CD14-positive monocyte (primary cell): ENCODE measurements around the gene RNF10. TPM values are rescaled to one million over a fixed set of nuclear protein-coding genes. Genes with fewer than 3 reads are reported as not detected.

Source experiments
- DNase-seq, 3 donors: peaks; one replicate each; pipeline ENCODE4 v3.0.0-alpha.2; 2011 to 2022
- H2AFZ ChIP-seq: 2 replicates; pipeline ENCODE4 v1.6.0; 2012; ENCODE audit warnings: mild to moderate bottlenecking, low read depth, low read length, inconsistent platforms; ENCODE audit not compliant: insufficient read depth, poor library complexity, severe bottlenecking
- H3K27ac ChIP-seq, 2 donors: 1 replicate in 1 of 2; 2 replicates in 1 of 2; pipeline ENCODE4 v1.5.1; 2012 to 2013; ENCODE audit warnings: low read length in 2 of 2, control low read depth in 1 of 2, inconsistent platforms in 1 of 2, low read depth in 1 of 2, mild to moderate bottlenecking in 1 of 2
- H3K27me3 ChIP-seq, 2 donors: one replicate each; pipeline versions ENCODE4 v1.6.0 to v1.6.1; 2011 to 2013; ENCODE audit warnings: low read length in 2 of 2; ENCODE audit not compliant: control insufficient read depth in 2 of 2, insufficient read depth in 2 of 2
- H3K36me3 ChIP-seq, 2 donors: replicated peaks in 1 of 2; 1 replicate in 1 of 2; 2 replicates in 1 of 2; pipeline versions ENCODE4 v1.5.1 to v1.6.1; 2012 to 2013; ENCODE audit warnings: low read length in 2 of 2, control low read depth in 1 of 2, inconsistent platforms in 1 of 2, mild to moderate bottlenecking in 1 of 2; ENCODE audit not compliant: insufficient read depth in 2 of 2, control insufficient read depth in 1 of 2
- H3K4me1 ChIP-seq, 2 donors: 1 replicate in 1 of 2; 2 replicates in 1 of 2; pipeline versions ENCODE4 v1.5.1 to v1.6.1; 2012 to 2013; ENCODE audit warnings: low read length in 2 of 2, control low read depth in 1 of 2, inconsistent platforms in 1 of 2, mild to moderate bottlenecking in 1 of 2, moderate library complexity in 1 of 2; ENCODE audit not compliant: insufficient read depth in 2 of 2, control insufficient read depth in 1 of 2
- H3K4me2 ChIP-seq: replicated peaks from 2 replicates; pipeline ENCODE3; 2012; ENCODE audit warnings: low read length, moderate library complexity, mild to moderate bottlenecking; ENCODE audit not compliant: poor library complexity, severe bottlenecking; ENCODE audit errors: extremely low read depth
- H3K4me3 ChIP-seq, 3 experiments: fragments of 200-600 bp in 1 of 3; sonication (generic) in 1 of 3; replicated peaks in 1 of 3; 1 replicate in 2 of 3; 2 replicates in 1 of 3; pipeline ENCODE4 v1.5.1; 2011 to 2013; ENCODE audit warnings: low read length in 3 of 3, mild to moderate bottlenecking in 3 of 3, control low read depth in 2 of 3, low read depth in 2 of 3, inconsistent platforms in 1 of 3, moderate library complexity in 1 of 3
- H3K79me2 ChIP-seq: 2 replicates; pipeline ENCODE4 v1.6.0; 2012; ENCODE audit warnings: mild to moderate bottlenecking, control low read depth, inconsistent platforms, low read length, moderate library complexity; ENCODE audit not compliant: insufficient read depth
- H3K9ac ChIP-seq: 2 replicates; pipeline ENCODE4 v1.6.0; 2017; ENCODE audit warnings: low read length, mild to moderate bottlenecking; ENCODE audit not compliant: insufficient read depth, poor library complexity, severe bottlenecking
- H3K9me3 ChIP-seq, 2 donors: replicated peaks in 1 of 2; 1 replicate in 1 of 2; 2 replicates in 1 of 2; pipeline versions ENCODE4 v1.5.1 to v1.6.1; 2012 to 2013; ENCODE audit warnings: low read length in 2 of 2, control low read depth in 1 of 2; ENCODE audit not compliant: control insufficient read depth in 1 of 2, insufficient read depth in 1 of 2
- H4K20me1 ChIP-seq: 2 replicates; pipeline ENCODE4 v1.6.0; 2012; ENCODE audit warnings: mild to moderate bottlenecking, low read length, control low read depth, moderate library complexity; ENCODE audit not compliant: insufficient read depth
- H3K27ac Mint-ChIP-seq, 7 donors: one replicate each; pipeline ENCODE4 v1.8.0; 2020; ENCODE audit warnings: mild to moderate bottlenecking in 7 of 7, mixed read lengths in 7 of 7, moderate library complexity in 6 of 7, inconsistent platforms in 2 of 7
- H3K27me3 Mint-ChIP-seq, 3 donors: one replicate each; pipeline ENCODE4 v1.8.0; 2021 to 2022; ENCODE audit warnings: low read depth in 3 of 3, mild to moderate bottlenecking in 3 of 3, mixed read lengths in 3 of 3, moderate library complexity in 3 of 3, inconsistent platforms in 1 of 3
- H3K36me3 Mint-ChIP-seq, 2 donors: one replicate each; pipeline ENCODE4 v1.8.0; 2020; ENCODE audit warnings: mixed read lengths in 2 of 2, inconsistent platforms in 1 of 2, mild to moderate bottlenecking in 1 of 2
- H3K4me1 Mint-ChIP-seq: one replicate; pipeline ENCODE4 v1.8.0; 2020; ENCODE audit warnings: mild to moderate bottlenecking, mixed read lengths
- H3K4me3 Mint-ChIP-seq, 2 donors: one replicate each; pipeline ENCODE4 v1.8.0; 2020; ENCODE audit warnings: mild to moderate bottlenecking in 2 of 2, mixed read lengths in 2 of 2, moderate library complexity in 1 of 2
- H3K9me3 Mint-ChIP-seq, 7 donors: one replicate each; pipeline ENCODE4 v1.8.0; 2020 to 2022; ENCODE audit warnings: mixed read lengths in 7 of 7, mild to moderate bottlenecking in 6 of 7, moderate library complexity in 6 of 7, inconsistent platforms in 2 of 7
- CTCF ChIP-seq: fragments of 200-600 bp; IDR thresholded peaks from one replicate; pipeline ENCODE4 v1.8.0; 2022; ENCODE audit warnings: antibody characterized with exemption, mild to moderate bottlenecking
- WGBS: methylation state at CpG from one replicate; pipeline ENCODE4 v1.1.5; 2013; ENCODE audit warnings: missing lambda C conversion rate; ENCODE audit not compliant: insufficient coverage; 5-methylcytosine and 5-hydroxymethylcytosine counted together
- intact Hi-C, 2 donors: fragments of 100-400 bp; cut with micrococcal nuclease; formaldehyde crosslinking; loops; one replicate each; pipeline versions ENCODE4 v1.15.0 to v1.15.1; 2023
- polyA plus RNA-seq, 3 donors: library from polyadenylated mRNA; depleted of rRNA in 1 of 3; unstranded in 2 of 3; stranded (reverse) in 1 of 3; fragments of 300-500 nt in 2 of 3; fragments of >200 nt in 1 of 3; fragmentation: Illumina TruSeq in 2 of 3; gene quantifications; 1 replicate in 2 of 3; 2 replicates in 1 of 3; pipeline ENCODE4 v1.2.3, GENCODE V29; 2012 to 2021

The RNF10 gene
- polyA plus RNA-seq, 3 donors: 62.4 to 178 (median 106) TPM

GRCh38 chr12:120580787-120581723 is 46.9 kb downstream of the RNF10 start, which contains the start of gene POP5:
Gene POP5 (minus strand): TSS chr12:120581402. CDS start chr12:120581362, 40 bp downstream.
- peak; percentile 96 to 99 (median 96) for DNase-seq
- Histone ChIP-seq H3K4me2 (peak within 1 kb of the TSS; percentile 87), H4K20me1 (peaks cover 26% of the 10 kb centered on the region), H3K27ac (peak within 1 kb of the TSS; percentile 36 to 76), H3K9me3 (no peaks in the 10 kb centered on the region), H3K9ac (peak within 1 kb of the TSS; percentile 71), H3K36me3 (peaks cover 34 to 38% of the 10 kb centered on the region in 2 donors), H3K4me1 (peaks cover 27 to 42% of the 10 kb centered on the region in 2 donors), H3K27me3 (peaks cover 3 to 23% of the 10 kb centered on the region in 2 donors), H3K4me3 (peak within 1 kb of the TSS; percentile 68 to 89 (median 84)), H3K79me2 (peaks cover 7% of the 10 kb centered on the region), H2AFZ (peak within 1 kb of the TSS; percentile 95)
- peaks cover 23 to 32% (median 25%) of the 10 kb centered on the region in 3 donors for H3K27me3 Mint-ChIP-seq
- peaks cover 0 to 11% (median 0%) of the 10 kb centered on the region in 7 donors for H3K9me3 Mint-ChIP-seq
- no peak for TF ChIP-seq CTCF
- intact Hi-C loops: loop anchor here in 1 of 2 donors (2.0 to 5.0 kb wide), 3 partner anchors 106 to 391 kb away; partner anchors contain the start of gene MLEC
- H3K36me3 Mint-ChIP-seq: peaks cover 33 to 37% of the 10 kb centered on the region in 2 donors
- H3K4me1 Mint-ChIP-seq: peaks cover 34% of the 10 kb centered on the region
- WGBS: under 1% methylated on average over 55 of the region's 56 CpGs
- peak within 1 kb of the TSS; percentile 79 to 95 (median 91) for H3K27ac Mint-ChIP-seq
- H3K4me3 Mint-ChIP-seq: peak within 1 kb of the TSS; percentile 91 to 96

DNA sequence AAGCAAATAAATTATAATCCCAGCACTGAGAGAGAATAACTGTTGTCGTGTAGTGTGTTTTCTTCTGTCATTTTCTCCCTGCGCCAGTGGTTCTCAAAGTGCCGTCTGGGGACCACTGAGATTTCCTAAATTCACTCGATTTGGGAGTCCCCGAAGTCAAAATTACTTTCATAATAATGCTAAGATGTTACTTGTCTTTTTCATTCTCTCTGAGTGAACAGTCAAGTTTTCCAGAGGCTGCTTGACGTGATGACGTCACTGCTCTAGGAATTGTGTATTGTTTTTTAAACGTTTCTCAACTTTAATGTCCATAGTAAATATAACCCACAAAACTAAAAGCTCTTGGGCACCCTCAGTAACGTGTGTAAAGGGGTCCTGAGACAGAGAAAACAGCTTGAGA is 47.8 kb downstream of the RNF10 start:
- Histone ChIP-seq H3K79me2 (peaks cover 7% of the 10 kb centered on the region), H3K4me3 (peak overlapping the region; percentile 68 to 89 (median 84)), H4K20me1 (peaks cover 19% of the 10 kb centered on the region), H2AFZ (peak overlapping the region; percentile 95), H3K36me3 (peaks cover 25 to 29% of the 10 kb centered on the region in 2 donors), H3K9ac (peak overlapping the region; percentile 71), H3K4me1 (peaks cover 27 to 42% of the 10 kb centered on the region in 2 donors), H3K9me3 (no peaks in the 10 kb centered on the region), H3K27me3 (peaks cover 3 to 23% of the 10 kb centered on the region in 2 donors), H3K27ac (peak overlapping the region in 1 of 2 donors; percentile 76), H3K4me2 (peak overlapping the region; percentile 87)
- Mint-ChIP-seq H3K4me1 (peaks cover 34% of the 10 kb centered on the region), H3K27ac (peak overlapping the region in 3 of 7 donors; percentile 68 to 84 (median 79)), H3K36me3 (peaks cover 23 to 28% of the 10 kb centered on the region in 2 donors), H3K9me3 (peaks cover 0 to 11% (median 0%) of the 10 kb centered on the region in 7 donors), H3K27me3 (peaks cover 25 to 37% (median 28%) of the 10 kb centered on the region in 3 donors), H3K4me3 (peak overlapping the region; percentile 91 to 96)
- no CpG with 5 or more reads among the region's 9 CpGs for WGBS
- DNase-seq: no peak
- intact Hi-C loops: loop anchor here (2.0 to 5.0 kb wide), 5 partner anchors 67 to 390 kb away; partner anchors contain the start of gene MLEC (in 1 of the 2)
- no peak for TF ChIP-seq CTCF
